Subcutaneous abdominal adipose tissue (tissue), 5 donors: ENCODE measurements around the gene RCE1.

Source experiments
- H3K27ac ChIP-seq: one replicate; pipeline ENCODE4 v1.7.0; 2013; ENCODE audit warnings: low read depth, mild to moderate bottlenecking, inconsistent platforms, low read length, moderate library complexity
- H3K27me3 ChIP-seq, 5 donors: one replicate each; pipeline ENCODE4 v1.7.0; 2013; ENCODE audit warnings: low read length in 5 of 5, inconsistent platforms in 1 of 5; ENCODE audit not compliant: control insufficient read depth in 5 of 5, insufficient read depth in 4 of 5
- H3K36me3 ChIP-seq, 5 donors: one replicate each; pipeline ENCODE4 v1.7.0; 2013; ENCODE audit warnings: low read length in 5 of 5; ENCODE audit not compliant: control insufficient read depth in 5 of 5, insufficient read depth in 5 of 5
- H3K4me1 ChIP-seq, 5 donors: one replicate each; pipeline ENCODE4 v1.7.0; 2013; ENCODE audit warnings: low read length in 5 of 5, mild to moderate bottlenecking in 3 of 5, moderate library complexity in 1 of 5; ENCODE audit not compliant: control insufficient read depth in 5 of 5, insufficient read depth in 5 of 5
- H3K4me3 ChIP-seq, 5 donors: one replicate each; pipeline ENCODE4 v1.7.0; 2013; ENCODE audit warnings: low read length in 5 of 5, low read depth in 1 of 5
- H3K9ac ChIP-seq, 5 donors: one replicate each; pipeline ENCODE4 v1.7.0; 2013; ENCODE audit warnings: low read length in 5 of 5, mild to moderate bottlenecking in 4 of 5, moderate library complexity in 3 of 5
- H3K9me3 ChIP-seq, 5 donors: one replicate each; pipeline ENCODE4 v1.7.0; 2013; ENCODE audit warnings: low read length in 5 of 5; ENCODE audit not compliant: control insufficient read depth in 5 of 5
- donor health status: healthy.
- donor health status: healthy.
- donor health status: healthy.
- donor health status: healthy.
- donor health status: healthy.

The RCE1 gene

GRCh38 chr11:66883016-66883965 lies 40.0 kb downstream of the RCE1 start:
- H3K9ac ChIP-seq, result peak overlapping the region in 1 of 5 donors; percentile 22
- peak overlapping the region; percentile 50 for H3K27ac ChIP-seq
- H3K4me1 ChIP-seq, result peaks cover 6 to 84% (median 69%) of the 10 kb centered on the region in 5 donors
- no peak overlapping the region for H3K4me3 ChIP-seq
- no peaks in the 10 kb centered on the region for H3K9me3 ChIP-seq
- H3K27me3 ChIP-seq, result no peaks in the 10 kb centered on the region
- no peaks in the 10 kb centered on the region for H3K36me3 ChIP-seq

- Histone ChIP-seq H3K9me3 (no peaks in the 10 kb centered on the region), H3K4me3 (no peak overlapping the region), H3K4me1 (peaks cover 4 to 73% (median 57%) of the 10 kb centered on the region in 5 donors), H3K27ac (peak overlapping the region; percentile 68), H3K36me3 (peaks cover 0 to 2% (median 0%) of the 10 kb centered on the region in 5 donors), H3K9ac (peak overlapping the region in 1 of 5 donors; percentile 31), H3K27me3 (no peaks in the 10 kb centered on the region)
Measured at GRCh38 chr11:66884443-66884842, 41.2 kb downstream of the RCE1 start.

GRCh38 chr11:66885469-66885868 lies 42.2 kb downstream of the RCE1 start:
- Histone ChIP-seq H3K4me3 (no peak overlapping the region), H3K27me3 (no peaks in the 10 kb centered on the region), H3K9ac (no peak overlapping the region), H3K27ac (peak overlapping the region; percentile 68), H3K36me3 (peaks cover 0 to 2% (median 0%) of the 10 kb centered on the region in 5 donors), H3K4me1 (peaks cover 4 to 65% (median 54%) of the 10 kb centered on the region in 5 donors), H3K9me3 (no peaks in the 10 kb centered on the region)

GRCh38 chr11:66885950-66886440 lies 42.8 kb downstream of the RCE1 start:
- Histone ChIP-seq H3K27me3 (no peaks in the 10 kb centered on the region), H3K4me3 (no peak overlapping the region), H3K9ac (no peak overlapping the region), H3K36me3 (peaks cover 0 to 2% (median 0%) of the 10 kb centered on the region in 5 donors), H3K27ac (peak overlapping the region; percentile 68), H3K4me1 (peaks cover 4 to 60% (median 49%) of the 10 kb centered on the region in 5 donors), H3K9me3 (no peaks in the 10 kb centered on the region)

GRCh38 chr11:66886671-66887221 lies 43.5 kb downstream of the RCE1 start:
- Histone ChIP-seq H3K4me1 (peaks cover 4 to 52% (median 42%) of the 10 kb centered on the region in 5 donors), H3K4me3 (no peak overlapping the region), H3K36me3 (peaks cover 0 to 2% (median 0%) of the 10 kb centered on the region in 5 donors), H3K9me3 (no peaks in the 10 kb centered on the region), H3K27me3 (no peaks in the 10 kb centered on the region), H3K9ac (no peak overlapping the region), H3K27ac (peak overlapping the region; percentile 68)

GRCh38 chr11:66887526-66887925 lies 44.3 kb downstream of the RCE1 start:
- Histone ChIP-seq H3K4me1 (peaks cover 2 to 50% (median 35%) of the 10 kb centered on the region in 5 donors), H3K9ac (no peak overlapping the region), H3K9me3 (no peaks in the 10 kb centered on the region), H3K4me3 (no peak overlapping the region), H3K36me3 (peaks cover 0 to 2% (median 0%) of the 10 kb centered on the region in 5 donors), H3K27me3 (no peaks in the 10 kb centered on the region), H3K27ac (peak overlapping the region; percentile 68)

GRCh38 chr11:66888282-66888681 lies 45.0 kb downstream of the RCE1 start:
- Histone ChIP-seq H3K27me3 (no peaks in the 10 kb centered on the region), H3K9ac (no peak overlapping the region), H3K36me3 (peaks cover 0 to 2% (median 0%) of the 10 kb centered on the region in 5 donors), H3K27ac (peak overlapping the region; percentile 68), H3K4me1 (peaks cover 2 to 43% (median 30%) of the 10 kb centered on the region in 5 donors), H3K9me3 (no peaks in the 10 kb centered on the region), H3K4me3 (no peak overlapping the region)

- Histone ChIP-seq H3K27ac (peak overlapping the region; percentile 44), H3K27me3 (no peaks in the 10 kb centered on the region), H3K9me3 (no peaks in the 10 kb centered on the region), H3K36me3 (peaks cover 0 to 2% (median 0%) of the 10 kb centered on the region in 5 donors), H3K4me3 (no peak overlapping the region), H3K4me1 (peaks cover 2 to 37% (median 24%) of the 10 kb centered on the region in 5 donors), H3K9ac (no peak overlapping the region)
Measured at GRCh38 chr11:66889960-66890359, 46.7 kb downstream of the RCE1 start.

- peaks cover 0 to 35% (median 14%) of the 10 kb centered on the region in 5 donors for H3K4me1 ChIP-seq
- H3K36me3 ChIP-seq, result peaks cover 0 to 2% (median 0%) of the 10 kb centered on the region in 5 donors
- no peak overlapping the region for H3K4me3 ChIP-seq
- H3K9me3 ChIP-seq, result no peaks in the 10 kb centered on the region
- H3K27me3 ChIP-seq, result no peaks in the 10 kb centered on the region
- H3K27ac ChIP-seq, result peak overlapping the region; percentile 30
- H3K9ac ChIP-seq, result no peak overlapping the region
Measured at GRCh38 chr11:66891851-66892660, 48.8 kb downstream of the RCE1 start.
